ENCODE measurements around the gene TLCD3A. TPM values are rescaled to one million over a fixed set of nuclear protein-coding genes. Genes with fewer than 3 reads are reported as not detected.

TLCD3A gene
- total and polyA plus RNA-seq, 2 donors (not counting 3 experiments of a cell fraction or from before 2014, with no cell fraction given), result 36.6 to 54.1 TPM

DNA sequence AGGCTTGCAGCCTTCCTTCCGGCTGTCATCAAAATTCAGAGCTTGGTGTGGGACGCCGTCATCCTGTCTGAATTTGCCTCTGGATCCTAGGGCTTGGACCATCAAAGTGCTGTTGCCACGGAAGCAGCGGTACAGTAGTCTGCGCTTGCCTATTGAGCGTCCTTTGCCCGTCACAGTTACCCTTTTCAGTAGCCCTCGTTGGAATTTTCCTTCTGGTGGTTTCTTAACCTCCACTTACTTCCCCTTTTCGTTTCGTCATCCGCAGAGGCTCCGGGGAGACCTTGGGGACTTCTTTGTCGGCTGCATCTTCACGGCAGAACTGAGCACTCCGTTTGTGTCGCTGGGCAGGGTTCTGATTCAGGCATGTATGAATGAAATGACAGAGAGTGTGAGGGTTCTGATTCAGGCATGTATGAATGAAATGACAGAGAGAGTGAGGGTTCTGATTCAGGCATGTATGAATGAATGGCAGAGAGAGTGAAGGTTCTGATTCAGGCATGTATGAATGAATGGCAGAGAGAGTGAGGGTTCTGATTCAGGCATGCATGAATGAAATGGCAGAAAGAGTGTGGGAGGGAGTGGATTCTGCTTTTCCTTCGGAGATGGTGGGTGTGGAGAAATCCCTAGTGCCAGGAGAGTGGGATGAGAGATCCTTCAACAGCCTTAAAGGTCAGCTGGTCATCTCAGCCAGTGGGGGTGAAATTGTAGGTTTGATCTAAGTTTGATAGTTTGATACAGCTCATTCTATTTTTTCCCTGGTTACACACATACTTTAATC, 8.0 kb downstream of the TLCD3A start:
- Histone ChIP-seq H3K9me3 (replicated peaks; ENCODE audit: control insufficient read depth, insufficient read depth, low read length) (no peaks in the 10 kb centered on the region), H3K27ac (ENCODE audit: insufficient read depth, low read depth, low read length) (no peak overlapping the region), H3K4me1 (ENCODE audit: control insufficient read depth, extremely low read depth, insufficient read depth, low read length) (no peaks in the 10 kb centered on the region), H4K20me1 (replicated peaks; ENCODE audit: control insufficient read depth, extremely low read depth, insufficient read depth, low read length) (no peaks in the 10 kb centered on the region), H3K79me2 (ENCODE audit: control insufficient read depth, insufficient read depth, low read length) (peaks cover 30% of the 10 kb centered on the region), H3K27me3 (ENCODE audit: control insufficient read depth in 2 of 2, insufficient read depth in 2 of 2, low read length in 2 of 2) (no peaks in the 10 kb centered on the region), H3K4me2 (ENCODE audit: insufficient read depth, low read length) (no peak overlapping the region), H3K36me3 (ENCODE audit: control insufficient read depth in 2 of 2, extremely low read depth in 1 of 2, insufficient read depth in 2 of 2, low read length in 2 of 2) (peaks cover 9 to 37% of the 10 kb centered on the region in 2 experiments), H3K9ac (replicated peaks; ENCODE audit: extremely low read depth, insufficient read depth, low read length) (no peak overlapping the region), H3K9me1 (replicated peaks; ENCODE audit: control insufficient read depth, extremely low read depth, insufficient read depth, low read length) (no peaks in the 10 kb centered on the region), H2AFZ (ENCODE audit: low read depth, low read length) (no peak overlapping the region), H3K4me3 (replicated peaks in 1 of 3; ENCODE audit: insufficient read depth in 1 of 3, low read depth in 1 of 3, low read length in 3 of 3) (no peak overlapping the region)
- TF ChIP-seq MYC (IDR thresholded peaks at IDR 0.05; ENCODE audit: low read depth, low read length), result no peak
- TF ChIP-seq POLR2A (IDR thresholded peaks at IDR 0.05; ENCODE audit: low read depth, low read length), result no peak
- TF ChIP-seq, protein P1, sequence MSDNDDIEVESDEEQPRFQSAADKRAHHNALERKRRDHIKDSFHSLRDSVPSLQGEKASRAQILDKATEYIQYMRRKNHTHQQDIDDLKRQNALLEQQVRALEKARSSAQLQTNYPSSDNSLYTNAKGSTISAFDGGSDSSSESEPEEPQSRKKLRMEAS (IDR thresholded peaks at IDR 0.05; ENCODE audit: insufficient read depth, insufficient read length), result no peak
- no TSS peak for BruUV-seq (replicated peaks)
- FAIRE-seq, result no peak
- dilution Hi-C loops (cut with MboI; ENCODE audit: extremely low pct_ligation_motif_present, low sequenced_read_pairs) (no loop called here), intact Hi-C loops (cut with micrococcal nuclease) (no loop called here)
- DNase-seq (ENCODE audit: low read depth, low spot score), result no peak
- ChIA-PET POLR2A (no interaction called here), CTCF (no interaction called here)

DNA sequence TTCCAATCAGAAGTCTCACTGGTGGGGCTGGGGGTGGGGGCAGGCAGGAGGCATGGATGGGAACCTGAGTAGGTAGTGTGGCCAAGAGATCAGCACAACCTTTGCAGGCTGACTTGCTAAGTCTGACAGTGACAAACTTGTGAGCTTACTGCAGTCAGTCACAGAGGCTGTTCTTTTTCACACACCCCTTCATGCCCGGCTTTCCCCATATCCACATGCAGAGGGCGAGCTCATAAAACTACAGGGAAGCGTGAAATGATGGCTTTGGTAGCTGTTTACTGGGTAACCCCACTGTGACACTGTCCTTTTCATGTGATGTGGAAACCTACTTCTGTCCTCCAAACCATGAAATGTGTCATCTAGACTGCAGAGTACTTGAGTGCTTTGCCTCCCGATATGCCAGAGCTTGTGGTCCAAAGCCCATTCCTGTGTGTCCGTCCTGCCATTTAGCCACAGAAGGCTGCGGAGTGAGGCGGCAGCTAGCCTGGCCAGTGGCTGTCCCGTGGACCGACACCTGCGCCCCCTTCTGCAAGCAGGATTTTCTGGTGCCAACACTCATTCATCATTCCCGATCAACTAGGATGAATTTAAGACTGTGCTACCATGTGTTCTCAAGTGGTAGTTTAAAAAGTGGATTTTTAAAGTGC, 9.9 kb downstream of the TLCD3A start:
- Histone ChIP-seq H3K27me3 (ENCODE audit: control insufficient read depth in 2 of 2, insufficient read depth in 2 of 2, low read length in 2 of 2) (no peaks in the 10 kb centered on the region), H3K9me3 (replicated peaks; ENCODE audit: control insufficient read depth, insufficient read depth, low read length) (no peaks in the 10 kb centered on the region), H3K79me2 (ENCODE audit: control insufficient read depth, insufficient read depth, low read length) (peaks cover 35% of the 10 kb centered on the region), H2AFZ (ENCODE audit: low read depth, low read length) (no peak overlapping the region), H4K20me1 (replicated peaks; ENCODE audit: control insufficient read depth, extremely low read depth, insufficient read depth, low read length) (no peaks in the 10 kb centered on the region), H3K36me3 (ENCODE audit: control insufficient read depth in 2 of 2, extremely low read depth in 1 of 2, insufficient read depth in 2 of 2, low read length in 2 of 2) (peaks cover 17 to 54% of the 10 kb centered on the region in 2 experiments), H3K9me1 (replicated peaks; ENCODE audit: control insufficient read depth, extremely low read depth, insufficient read depth, low read length) (no peaks in the 10 kb centered on the region), H3K4me3 (replicated peaks in 1 of 3; ENCODE audit: insufficient read depth in 1 of 3, low read depth in 1 of 3, low read length in 3 of 3) (no peak overlapping the region), H3K4me1 (ENCODE audit: control insufficient read depth, extremely low read depth, insufficient read depth, low read length) (no peaks in the 10 kb centered on the region), H3K9ac (replicated peaks; ENCODE audit: extremely low read depth, insufficient read depth, low read length) (no peak overlapping the region), H3K4me2 (ENCODE audit: insufficient read depth, low read length) (no peak overlapping the region), H3K27ac (ENCODE audit: insufficient read depth, low read depth, low read length) (no peak overlapping the region)
- TF ChIP-seq EZH2 (IDR thresholded peaks at IDR 0.05; ENCODE audit: borderline replicate concordance, low read depth, low read length, severe bottlenecking), result no peak
- TF ChIP-seq POLR2A (IDR thresholded peaks at IDR 0.05; ENCODE audit: low read depth, low read length), result no peak
- no peak for TF ChIP-seq JUN (IDR thresholded peaks at IDR 0.05; ENCODE audit: borderline replicate concordance, insufficient read depth, insufficient read length, low read depth)
- no peak for TF ChIP-seq MYC (IDR thresholded peaks at IDR 0.05; ENCODE audit: low read depth, low read length)
- TF ChIP-seq, protein P1 (IDR thresholded peaks at IDR 0.05; ENCODE audit: insufficient read depth, insufficient read length), result no peak
- dilution Hi-C loops (cut with MboI; ENCODE audit: extremely low pct_ligation_motif_present, low sequenced_read_pairs), result no loop called here
- POLR2A ChIA-PET, result no interaction called here
- DNase-seq (ENCODE audit: low read depth, low spot score) (no peak), FAIRE-seq (no peak)
- BruUV-seq (replicated peaks), result TSS peak; percentile 12
- CTCF ChIA-PET, result interaction anchor here (0.6 to 1.4 kb wide), 4 partner anchors 10 to 330 kb away, joined by 3 to 4 read pairs (median 4); no protein-coding TSS in a partner anchor
- intact Hi-C loops (cut with micrococcal nuclease), result no loop called here

Data from endothelial cell of umbilical vein (primary cell).